Activated CD4-positive, CD25-positive, alpha-beta regulatory T cell treated with anti-CD3 and anti-CD28 coated beads, Interleukin-2, amount 50 U/mL, for 72 hours (primary cell): ENCODE measurements around the gene F2R.
"Not testable (repeated sequence)": the region's sequence is repeated elsewhere in the genome, so short reads cannot be mapped to it uniquely, and the experiment has no call there.

Experiments used
- DNase-seq: peaks from one replicate; pipeline ENCODE4 v3.0.0; 2021

Gene F2R

GRCh38 chr5:76761118-76761517 is 45.2 kb downstream of the F2R start:
- DNase-seq = not testable (repeated sequence)

DNA sequence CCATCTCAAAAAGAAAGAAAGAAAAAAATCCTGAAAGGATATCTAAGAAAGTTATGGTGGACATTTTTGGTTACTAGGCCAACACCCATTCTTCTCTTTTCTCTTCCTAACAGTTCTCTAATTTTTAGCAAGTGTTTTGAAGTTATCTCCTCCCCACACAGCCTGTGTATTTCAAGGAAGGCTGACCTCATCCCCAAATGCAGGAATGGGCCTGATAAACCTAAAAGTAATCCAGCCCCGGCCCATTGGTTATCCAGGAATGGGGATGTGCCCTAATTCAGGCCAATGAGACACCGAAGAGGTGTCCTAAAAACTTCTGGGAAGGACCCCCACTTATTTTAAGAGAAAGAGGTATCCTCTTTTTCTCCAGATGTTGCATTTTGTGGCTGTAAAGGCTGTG is 46.6 kb downstream of the F2R start:
- DNase-seq = no peak

DNA sequence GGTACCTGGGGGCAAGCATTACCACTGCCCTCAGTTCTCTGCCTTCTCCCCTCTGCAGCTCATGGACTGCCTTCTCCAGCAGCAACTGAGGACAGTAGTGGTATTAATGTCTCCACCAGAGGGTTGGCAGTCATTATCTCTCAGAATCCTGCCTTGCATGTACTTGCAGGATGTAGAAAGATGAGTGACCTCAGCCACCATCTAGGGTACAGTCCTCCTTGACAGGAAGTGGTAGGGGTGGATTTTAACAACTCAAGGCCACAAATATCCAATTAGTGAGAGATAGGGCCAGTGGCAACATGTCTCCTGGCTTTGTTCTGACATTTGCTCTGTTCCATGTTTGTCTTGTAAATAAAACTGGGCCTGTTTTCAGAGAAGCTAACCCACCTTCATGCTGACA is 47.2 kb downstream of the F2R start:
- DNase-seq = no peak

DNA sequence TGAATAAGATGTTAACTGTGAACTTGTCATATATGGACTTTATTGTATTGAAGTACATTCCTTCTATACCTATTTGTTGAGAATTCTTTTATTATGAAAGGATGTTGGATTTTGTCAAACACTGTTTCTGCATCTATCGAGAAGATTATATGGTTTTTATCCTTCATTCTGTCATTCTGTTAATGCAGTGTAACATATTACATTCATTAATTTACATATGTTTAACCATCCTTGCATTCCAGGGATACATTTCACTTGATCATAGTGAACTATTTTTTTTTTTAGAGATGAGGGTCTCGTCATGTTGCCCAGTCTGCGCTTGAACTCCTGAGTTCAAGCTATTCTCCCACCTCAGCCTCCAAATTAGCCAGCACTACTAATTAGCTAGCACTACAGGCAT is 48.4 kb downstream of the F2R start:
- no peak for DNase-seq

GRCh38 chr5:76765249-76765648 is 49.3 kb downstream of the F2R start:
- no peak for DNase-seq

GRCh38 chr5:76766746-76767145 is 50.8 kb downstream of the F2R start:
- no peak for DNase-seq

- DNase-seq = not testable (repeated sequence)
These were observed 55.1 kb downstream of the F2R start for GRCh38 chr5:76771041-76771440.

GRCh38 chr5:76771705-76772405 is 55.9 kb downstream of the F2R start:
- DNase-seq = no peak

DNA sequence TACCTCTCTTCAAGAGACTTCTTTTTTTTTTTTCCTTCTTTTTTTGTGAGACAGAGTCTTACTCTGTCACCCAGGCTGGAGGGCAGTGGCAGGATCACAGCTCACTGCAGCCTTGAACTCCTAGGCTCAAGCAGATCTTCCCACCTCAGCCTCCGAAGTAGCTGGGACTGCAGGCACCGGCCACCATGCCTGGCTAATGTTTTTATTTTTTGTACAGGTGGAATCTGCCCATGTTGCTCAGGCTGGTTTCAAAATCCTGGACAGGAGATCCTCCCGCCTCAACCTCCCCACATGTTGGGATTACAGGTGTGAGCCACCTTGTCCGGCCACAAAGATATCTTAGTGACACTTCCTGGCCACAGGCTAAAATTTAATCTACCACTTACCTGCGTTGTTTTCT is 60.0 kb downstream of the F2R start:
- no peak for DNase-seq

GRCh38 chr5:76776391-76776790 is 60.5 kb downstream of the F2R start:
- DNase-seq = no peak

DNA sequence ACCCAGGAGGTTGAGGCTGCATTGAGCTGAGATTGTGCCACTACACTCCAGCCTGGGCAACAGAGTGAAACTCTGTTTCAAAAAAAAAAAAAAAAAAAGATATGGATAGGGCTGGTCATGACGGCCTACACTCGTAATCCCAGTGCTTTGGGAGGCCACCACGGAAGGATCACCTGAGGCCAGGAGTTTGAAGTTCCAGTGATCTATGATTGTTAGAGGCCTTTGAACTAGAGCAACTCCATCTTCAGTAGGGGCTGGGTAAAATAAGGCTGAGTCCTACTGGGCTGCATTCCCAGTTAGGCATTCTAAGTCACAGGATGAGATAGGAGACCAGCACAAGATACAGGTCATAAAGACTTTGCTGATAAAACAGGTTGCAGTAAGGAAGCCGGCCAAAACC is 64.7 kb downstream of the F2R start:
- not testable (repeated sequence) for DNase-seq

GRCh38 chr5:76781775-76782174 is 65.8 kb downstream of the F2R start:
- no peak for DNase-seq

GRCh38 chr5:76782444-76782843 is 66.5 kb downstream of the F2R start:
- no peak for DNase-seq
